GM23338 (cell line): ENCODE data around the gene TWIST2. TPM values are rescaled to one million over a fixed set of nuclear protein-coding genes. Genes with fewer than 3 reads are reported as not detected.

ENCODE experiments used
- ATAC-seq: fragments of 200-7000 bp; cut with Tn5 transposase; 3 replicates; pipeline ENCODE4 v1.9.1; 2020
- DNase-seq: peaks from one replicate; pipeline ENCODE4 v3.0.0-alpha.2; 2015; ENCODE audit warnings: low spot score
- H2AFZ ChIP-seq: fragments of 200-600 bp; sonication (generic); 2 replicates; pipeline ENCODE4 v1.8.0; 2016; ENCODE audit warnings: antibody characterized with exemption, mild to moderate bottlenecking, moderate library complexity
- H3F3A ChIP-seq: fragments of 200-600 bp; sonication (generic); replicated peaks from 2 replicates; pipeline ENCODE4 v1.8.0; 2017; ENCODE audit warnings: antibody characterized with exemption, mixed run types, low read depth
- H3K27ac ChIP-seq: fragments of 200-600 bp; sonication (generic); 2 replicates; pipeline ENCODE4 v1.6.1; 2016; ENCODE audit warnings: low read depth
- H3K27me3 ChIP-seq: fragments of 200-600 bp; sonication (generic); 2 replicates; pipeline ENCODE4 v1.8.0; 2016; ENCODE audit warnings: mild to moderate bottlenecking, mixed run types, moderate library complexity; ENCODE audit not compliant: insufficient read depth
- H3K36me3 ChIP-seq: fragments of 200-600 bp; sonication (generic); 2 replicates; pipeline ENCODE4 v1.8.0; 2016; ENCODE audit warnings: mild to moderate bottlenecking; ENCODE audit not compliant: insufficient read depth
- H3K4me1 ChIP-seq: fragments of 200-600 bp; sonication (generic); 2 replicates; pipeline ENCODE4 v1.8.0; 2016; ENCODE audit warnings: mild to moderate bottlenecking, moderate library complexity; ENCODE audit not compliant: insufficient read depth
- H3K4me2 ChIP-seq: fragments of 200-600 bp; sonication (generic); 2 replicates; pipeline ENCODE4 v1.7.1; 2017; ENCODE audit warnings: mixed run types
- H3K4me3 ChIP-seq: fragments of 200-600 bp; sonication (generic); 2 replicates; pipeline ENCODE4 v1.6.1; 2016; ENCODE audit warnings: mixed run types
- H3K79me2 ChIP-seq: fragments of 200-600 bp; sonication (generic); replicated peaks from 2 replicates; pipeline ENCODE4 v1.8.0; 2017; ENCODE audit warnings: mild to moderate bottlenecking; ENCODE audit not compliant: insufficient read depth
- H3K9me2 ChIP-seq: fragments of 200-600 bp; sonication (generic); 2 replicates; pipeline ENCODE4 v1.8.0; 2017; ENCODE audit not compliant: insufficient read depth
- H4K20me1 ChIP-seq: fragments of 200-600 bp; sonication (generic); replicated peaks from 2 replicates; pipeline ENCODE4 v1.8.0; 2017; ENCODE audit warnings: mild to moderate bottlenecking; ENCODE audit not compliant: insufficient read depth
- H3K27ac Mint-ChIP-seq: 2 replicates; pipeline ENCODE4 v1.8.0; 2020; ENCODE audit warnings: inconsistent platforms, mild to moderate bottlenecking, moderate library complexity, mixed read lengths
- H3K27me3 Mint-ChIP-seq: 3 replicates; pipeline ENCODE4 v1.8.0; 2022; ENCODE audit warnings: low read depth, mild to moderate bottlenecking, moderate library complexity, mixed read lengths, inconsistent platforms; ENCODE audit not compliant: insufficient read depth, poor library complexity
- H3K36me3 Mint-ChIP-seq: 3 replicates; pipeline ENCODE4 v1.8.0; 2021; ENCODE audit warnings: low read depth, mild to moderate bottlenecking, inconsistent platforms, moderate library complexity, mixed read lengths
- H3K4me1 Mint-ChIP-seq: 3 replicates; pipeline ENCODE4 v1.8.0; 2020; ENCODE audit warnings: mild to moderate bottlenecking, inconsistent platforms, mixed read lengths
- H3K4me3 Mint-ChIP-seq: 3 replicates; pipeline ENCODE4 v1.8.0; 2021; ENCODE audit warnings: moderate library complexity, mild to moderate bottlenecking, inconsistent platforms, mixed read lengths
- H3K9me3 Mint-ChIP-seq: 3 replicates; pipeline ENCODE4 v1.8.0; 2020; ENCODE audit warnings: moderate library complexity, mild to moderate bottlenecking, inconsistent platforms, mixed read lengths
- ETS1 ChIP-seq: IDR thresholded peaks from 2 replicates; pipeline ENCODE4 v1.6.1; 2016; ENCODE audit warnings: antibody characterized with exemption
- NANOG ChIP-seq: IDR thresholded peaks from 2 replicates; pipeline ENCODE4 v1.6.1; 2016; ENCODE audit warnings: antibody characterized with exemption, borderline replicate concordance
- ZNF331 ChIP-seq: fragments of 250-450 bp; sonication (Bioruptor Pico); IDR thresholded peaks from 2 replicates; pipeline ENCODE4 v1.5.0; 2020; ENCODE audit warnings: low read depth, mild to moderate bottlenecking, moderate library complexity
- polyA plus RNA-seq: library from polyadenylated mRNA; unstranded; fragments of >200 nt; fragmentation: Nextera tagmentation; extraction: Ambion mirVana; gene quantifications from 2 replicates; pipeline ENCODE4 v1.2.1, GENCODE V29; 2016
- total RNA-seq: library from RNA; depleted of rRNA; stranded (reverse); fragments of >200 nt; shearing (Covaris generic); gene quantifications from 2 replicates; pipeline ENCODE4 v1.2.3, GENCODE V29; 2014

The TWIST2 gene
- total and polyA plus RNA-seq, 2 experiments from 2014 or later, result 7.0 to 12.5 TPM

DNA sequence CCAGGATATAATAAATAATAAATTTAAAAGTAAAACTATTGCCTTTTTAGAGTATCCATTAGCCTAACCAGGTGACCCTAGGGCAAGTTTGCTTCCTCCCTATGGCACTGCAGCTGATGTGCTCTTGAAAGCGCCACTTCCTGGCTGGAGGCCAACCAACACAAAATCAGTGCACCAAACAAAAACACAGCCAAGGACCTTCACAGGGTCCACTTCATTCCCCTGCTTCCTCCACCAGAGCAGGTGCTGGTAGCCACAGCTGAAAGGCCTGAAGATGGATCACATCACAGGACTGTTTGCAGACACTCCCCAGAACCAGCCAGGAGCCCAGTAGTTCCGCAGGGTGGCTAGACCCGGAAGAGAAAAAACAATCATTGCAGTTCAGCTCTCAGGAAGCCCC is 108.8 kb downstream of the TWIST2 start:
- H3K9me3 Mint-ChIP-seq, result peaks cover 2% of the 10 kb centered on the region; the same call in 2 of the 3 replicates
- H3K36me3 Mint-ChIP-seq, result no peaks in the 10 kb centered on the region; the same call in 2 of the 3 replicates
- Histone ChIP-seq H3K27ac (no peak overlapping the region), H3K4me1 (no peaks in the 10 kb centered on the region), H3K4me2 (no peak overlapping the region), H4K20me1 (no peaks in the 10 kb centered on the region), H3K27me3 (no peaks in the 10 kb centered on the region), H3K79me2 (no peaks in the 10 kb centered on the region), H2AFZ (no peak overlapping the region; the same call in 1 of the 2 replicates), H3K36me3 (no peaks in the 10 kb centered on the region), H3K9me2 (0 out of 2 replicates have a peak, but pooled peaks cover 5% of the 10 kb centered on the region), H3F3A (no peaks in the 10 kb centered on the region), H3K4me3 (no peak overlapping the region)
- DNase-seq, result no peak
- no peak for TF ChIP-seq ETS1
- no peak for TF ChIP-seq NANOG
- TF ChIP-seq ZNF331 (CRISPR knock-in tag), result no peak
- no peak overlapping the region for H3K4me3 Mint-ChIP-seq
- ATAC-seq, result no peak
- peaks cover 11% of the 10 kb centered on the region; the same call in 2 of the 3 replicates for H3K4me1 Mint-ChIP-seq
- no peak overlapping the region for H3K27ac Mint-ChIP-seq
- H3K27me3 Mint-ChIP-seq, result no peaks in the 10 kb centered on the region
